Heart left ventricle (tissue), 13 donors: Measurements from ENCODE around the gene SOX21.

ENCODE experiments used
- POLR2A ChIP-seq, 2 donors: fragments of 450-650 bp; IDR thresholded peaks; one replicate each; pipeline ENCODE4 v1.6.1; 2017; ENCODE audit warnings: antibody characterized with exemption in 2 of 2, mild to moderate bottlenecking in 2 of 2, moderate library complexity in 2 of 2
- TF ChIP-seq, protein P1 (sequence below), 12 donors: fragments of 200-600 bp; sonication (generic) in 4 of 12; IDR thresholded peaks; one replicate each; pipeline versions ENCODE4 v1.5.0 to v1.8.0; 2018 to 2022; ENCODE audit warnings: antibody characterized with exemption in 12 of 12, mild to moderate bottlenecking in 5 of 12
- donor health status: ischemic (EF 13 %, LVEDD 7.1; RV severe dilation, severe dysfunction).
- donor health status: DM: no; HTN: yes; CAD: no.
- donor health status: DM: no; HTN: no; CAD: no.
- donor health status: ischemic (EF 25% LVEDD 6.9; RV normal size, moderate dysfunction).
- donor health status: ischemic (EF 25% LVEDD 5.7; RV mildly dilated, moderate dysfunction).
- donor health status: ischemic (EF 35%, LVEDD 5.7; RV mildly dilated, moderate dysfunction).
- donor health status: nonischemic (EF 11% LVEDD 7.7; RV severe dilation, severe dysfunction).
- donor health status: DM: yes; HTN: yes; CAD: no.
- donor health status: PGD.
- donor health status: ischemic (EF 29% LVEDD 5.4; RV normal size, mild dysfunction).
- donor health status: nonischemic (EF 23%, LVEDD 6.1; RV moderate dilation, normal function).

- TF ChIP-seq, protein P1, sequence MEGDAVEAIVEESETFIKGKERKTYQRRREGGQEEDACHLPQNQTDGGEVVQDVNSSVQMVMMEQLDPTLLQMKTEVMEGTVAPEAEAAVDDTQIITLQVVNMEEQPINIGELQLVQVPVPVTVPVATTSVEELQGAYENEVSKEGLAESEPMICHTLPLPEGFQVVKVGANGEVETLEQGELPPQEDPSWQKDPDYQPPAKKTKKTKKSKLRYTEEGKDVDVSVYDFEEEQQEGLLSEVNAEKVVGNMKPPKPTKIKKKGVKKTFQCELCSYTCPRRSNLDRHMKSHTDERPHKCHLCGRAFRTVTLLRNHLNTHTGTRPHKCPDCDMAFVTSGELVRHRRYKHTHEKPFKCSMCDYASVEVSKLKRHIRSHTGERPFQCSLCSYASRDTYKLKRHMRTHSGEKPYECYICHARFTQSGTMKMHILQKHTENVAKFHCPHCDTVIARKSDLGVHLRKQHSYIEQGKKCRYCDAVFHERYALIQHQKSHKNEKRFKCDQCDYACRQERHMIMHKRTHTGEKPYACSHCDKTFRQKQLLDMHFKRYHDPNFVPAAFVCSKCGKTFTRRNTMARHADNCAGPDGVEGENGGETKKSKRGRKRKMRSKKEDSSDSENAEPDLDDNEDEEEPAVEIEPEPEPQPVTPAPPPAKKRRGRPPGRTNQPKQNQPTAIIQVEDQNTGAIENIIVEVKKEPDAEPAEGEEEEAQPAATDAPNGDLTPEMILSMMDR (IDR thresholded peaks at IDR 0.05), result no peak
- no peak for TF ChIP-seq POLR2A (IDR thresholded peaks at IDR 0.05)
These were observed 11.8 kb downstream of the SOX21 start for GRCh38 chr13:94700536-94700935.
